ENCODE measurements around the gene SLC6A3.
"Not testable (repeated sequence)": the region's sequence is repeated elsewhere in the genome, so short reads cannot be mapped to it uniquely, and the experiment has no call there.

SLC6A3 gene

GRCh38 chr5:1476967-1477310 is 31.7 kb upstream of the SLC6A3 start:
- no peak for DNase-seq

GRCh38 chr5:1476181-1476966 is 31.1 kb upstream of the SLC6A3 start:
- no peak for DNase-seq

- not testable (repeated sequence) for DNase-seq
These were observed 30.3 kb upstream of the SLC6A3 start for GRCh38 chr5:1475544-1475900.

GRCh38 chr5:1474866-1475543 is 29.8 kb upstream of the SLC6A3 start:
- DNase-seq = no peak

- peak; percentile 43 for DNase-seq
These were observed 29.1 kb upstream of the SLC6A3 start for GRCh38 chr5:1474183-1474839.

GRCh38 chr5:1473746-1474145 is 28.5 kb upstream of the SLC6A3 start:
- no peak for DNase-seq

- no peak for DNase-seq
These were observed 27.9 kb upstream of the SLC6A3 start for GRCh38 chr5:1472964-1473628.

- DNase-seq = no peak
These were observed 27.0 kb upstream of the SLC6A3 start for GRCh38 chr5:1471997-1472963.

GRCh38 chr5:1471240-1471853 is 26.1 kb upstream of the SLC6A3 start:
- DNase-seq = no peak

- DNase-seq = no peak
These were observed 25.5 kb upstream of the SLC6A3 start for GRCh38 chr5:1470762-1471211.

GRCh38 chr5:1468629-1469527 is 23.6 kb upstream of the SLC6A3 start:
- DNase-seq = peak; percentile 48

GRCh38 chr5:1468247-1468612 is 23.0 kb upstream of the SLC6A3 start:
- peak; percentile 58 for DNase-seq

- peak; percentile 47 for DNase-seq
These were observed 22.4 kb upstream of the SLC6A3 start for GRCh38 chr5:1467341-1468246.

GRCh38 chr5:1466631-1467265 is 21.5 kb upstream of the SLC6A3 start:
- no peak for DNase-seq

- DNase-seq = peak; percentile 40
These were observed 20.8 kb upstream of the SLC6A3 start for GRCh38 chr5:1465966-1466471.

GRCh38 chr5:1465117-1465516 is 19.9 kb upstream of the SLC6A3 start:
- DNase-seq = no peak

GRCh38 chr5:1464511-1464910 is 19.3 kb upstream of the SLC6A3 start:
- no peak for DNase-seq

- no peak for DNase-seq
These were observed 18.8 kb upstream of the SLC6A3 start for GRCh38 chr5:1464096-1464446.
